Pons (tissue), 1 donor: ENCODE results near the gene STX17.

Source experiments
- DNase-seq: peaks from one replicate; pipeline ENCODE4 v3.0.0-alpha.2; 2016; ENCODE audit warnings: low spot score

The STX17 gene

DNA sequence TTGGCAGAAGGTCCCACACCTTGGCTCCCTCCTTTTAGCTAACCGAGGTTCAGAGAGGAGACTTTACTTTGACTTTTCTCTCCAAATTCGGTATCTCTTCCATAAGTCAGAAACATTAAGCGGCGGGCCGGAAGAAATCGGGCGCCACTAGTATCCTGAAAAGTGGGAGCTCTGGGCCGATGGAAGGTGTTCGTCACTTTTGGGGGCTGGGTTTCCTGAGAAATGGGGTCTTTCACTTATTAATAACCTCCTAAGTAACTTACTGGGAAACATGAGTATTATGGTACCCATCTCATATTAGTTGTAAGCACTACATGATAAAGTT lies 716 bp downstream of the STX17 start:
- no peak for DNase-seq

DNA sequence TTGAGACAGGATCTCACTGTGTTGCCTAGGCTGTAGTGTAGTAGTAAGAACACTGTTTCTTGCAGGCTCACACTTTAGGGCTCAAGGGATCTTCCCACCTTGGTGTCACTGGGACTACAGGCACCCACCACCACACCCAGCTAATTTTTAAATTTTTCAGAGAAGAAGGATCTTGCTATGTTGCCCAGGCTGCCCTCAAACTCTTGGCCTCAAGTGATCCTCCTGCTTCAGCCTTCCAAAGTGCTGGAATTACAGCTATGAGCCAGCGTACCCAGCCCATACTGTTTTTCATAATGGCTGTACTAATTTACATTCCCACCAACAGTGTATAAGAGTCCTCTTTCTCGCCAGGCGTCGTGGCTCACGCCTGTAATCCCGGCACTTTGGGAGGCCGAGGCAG lies 5.1 kb downstream of the STX17 start:
- DNase-seq: no peak

DNA sequence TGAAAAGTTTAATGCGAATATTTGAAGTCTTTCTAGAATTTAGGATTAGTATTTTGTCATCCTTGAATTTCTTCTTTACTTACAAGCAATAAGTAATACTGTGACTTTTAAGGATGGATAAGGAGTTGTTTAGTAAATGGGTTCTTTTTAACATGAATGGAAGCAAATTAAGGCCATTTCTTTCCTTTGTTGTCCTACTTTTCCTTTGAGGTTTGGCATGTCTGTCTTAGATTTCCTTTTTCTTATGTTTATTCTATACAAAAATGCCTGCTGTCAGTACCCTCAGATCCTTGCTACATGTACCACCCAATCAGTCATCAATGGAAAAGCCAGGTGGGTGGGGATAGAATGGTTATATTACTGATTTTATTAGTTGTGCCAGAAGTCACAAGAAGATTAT lies 10.2 kb downstream of the STX17 start:
- no peak for DNase-seq

- DNase-seq: no peak
Measured at GRCh38 chr9:99918134-99918533, 11.7 kb downstream of the STX17 start.

GRCh38 chr9:99919930-99920329 lies 13.5 kb downstream of the STX17 start:
- no peak for DNase-seq

DNA sequence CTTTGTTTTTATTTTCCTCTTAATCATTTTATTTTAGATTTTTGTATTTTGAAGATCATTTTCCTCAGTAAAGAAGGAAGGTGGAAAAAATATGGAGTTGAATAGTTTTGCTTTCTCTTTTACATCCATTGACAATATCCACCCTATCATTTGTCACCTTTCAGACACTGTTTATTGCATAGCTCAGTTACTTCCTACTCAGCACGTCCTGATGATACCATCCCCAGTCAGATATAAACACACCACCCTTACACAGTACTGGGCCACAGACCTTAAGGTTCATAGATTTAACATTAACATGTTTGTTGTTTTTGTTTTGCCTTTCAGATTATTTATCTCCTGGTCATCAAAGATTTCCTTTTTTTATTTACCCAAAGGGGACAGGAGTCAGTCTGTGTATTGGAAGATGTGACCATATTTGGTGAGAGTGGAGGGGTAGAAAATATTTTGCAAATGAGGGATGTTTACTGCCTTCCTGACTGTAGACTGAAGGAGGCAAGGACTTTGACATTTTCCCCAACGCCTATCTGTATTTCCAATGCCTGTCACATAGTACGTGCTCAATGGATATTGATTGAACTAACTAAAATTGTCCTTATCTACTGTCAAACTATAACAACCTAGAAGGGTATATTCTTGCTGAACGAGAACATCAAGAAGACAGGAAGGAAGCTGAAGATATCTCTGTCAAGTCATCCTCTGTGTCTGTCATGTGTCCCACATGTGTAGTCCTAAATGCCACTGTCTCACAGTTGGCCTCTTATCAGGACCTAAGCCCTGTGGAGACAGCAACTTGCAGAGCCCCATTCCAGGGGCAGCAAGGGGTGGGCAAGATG lies 15.6 kb downstream of the STX17 start:
- no peak for DNase-seq

- DNase-seq: no peak
Measured at GRCh38 chr9:99922711-99923030, 16.2 kb downstream of the STX17 start.

DNA sequence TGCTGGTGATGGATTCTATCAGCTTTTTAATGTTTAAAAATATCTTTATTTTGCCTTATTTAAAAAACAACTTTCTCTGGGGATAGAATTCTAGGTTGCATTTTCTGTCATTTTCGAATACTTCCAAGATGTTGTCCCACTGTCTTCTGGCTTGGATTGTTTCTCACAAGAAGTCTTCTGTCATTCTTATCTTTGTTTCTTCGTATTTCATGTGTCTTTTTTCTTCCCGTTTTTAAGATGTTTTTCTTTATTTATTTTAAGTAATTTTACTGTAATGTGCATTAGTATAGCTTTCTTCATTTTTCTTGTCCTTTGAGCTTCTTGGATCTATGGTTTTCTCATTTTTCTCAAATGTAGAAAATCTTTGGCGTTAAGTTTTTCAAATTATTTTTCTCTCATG lies 19.1 kb downstream of the STX17 start:
- no peak for DNase-seq

GRCh38 chr9:99929652-99930051 lies 23.2 kb downstream of the STX17 start:
- no peak for DNase-seq

DNA sequence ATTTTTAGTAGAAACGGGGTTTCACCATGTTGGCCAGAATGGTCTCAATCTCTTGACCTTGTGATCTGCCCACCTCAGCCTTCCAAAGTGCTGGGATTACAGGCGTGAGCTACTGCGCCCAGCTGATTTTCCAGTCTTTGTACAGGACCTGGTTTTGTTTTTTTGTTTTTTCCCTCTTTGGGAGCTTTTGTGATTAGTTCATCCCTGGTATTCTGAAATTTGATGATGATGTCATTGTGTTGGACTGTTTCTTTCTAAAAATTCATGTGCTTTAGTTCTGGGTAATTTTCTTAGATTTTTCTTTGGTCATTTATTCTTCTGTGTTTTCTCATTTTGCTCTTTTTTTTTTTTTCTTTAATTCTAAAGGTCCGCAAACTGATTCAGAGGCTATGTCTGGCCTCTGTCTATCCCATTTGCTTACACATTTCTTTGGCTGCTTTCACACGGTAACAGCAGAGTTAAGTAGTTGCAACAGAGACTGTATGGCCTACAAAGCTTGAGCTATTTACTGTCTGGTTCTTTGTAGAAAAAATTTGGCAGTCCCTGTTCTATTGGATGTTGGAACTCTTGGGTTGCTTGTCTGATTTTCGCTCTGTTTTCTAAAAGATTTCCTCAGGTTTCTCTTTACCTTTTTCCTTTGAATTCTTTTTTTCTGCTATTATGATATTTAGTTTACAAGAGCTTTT lies 24.8 kb downstream of the STX17 start:
- no peak for DNase-seq

DNA sequence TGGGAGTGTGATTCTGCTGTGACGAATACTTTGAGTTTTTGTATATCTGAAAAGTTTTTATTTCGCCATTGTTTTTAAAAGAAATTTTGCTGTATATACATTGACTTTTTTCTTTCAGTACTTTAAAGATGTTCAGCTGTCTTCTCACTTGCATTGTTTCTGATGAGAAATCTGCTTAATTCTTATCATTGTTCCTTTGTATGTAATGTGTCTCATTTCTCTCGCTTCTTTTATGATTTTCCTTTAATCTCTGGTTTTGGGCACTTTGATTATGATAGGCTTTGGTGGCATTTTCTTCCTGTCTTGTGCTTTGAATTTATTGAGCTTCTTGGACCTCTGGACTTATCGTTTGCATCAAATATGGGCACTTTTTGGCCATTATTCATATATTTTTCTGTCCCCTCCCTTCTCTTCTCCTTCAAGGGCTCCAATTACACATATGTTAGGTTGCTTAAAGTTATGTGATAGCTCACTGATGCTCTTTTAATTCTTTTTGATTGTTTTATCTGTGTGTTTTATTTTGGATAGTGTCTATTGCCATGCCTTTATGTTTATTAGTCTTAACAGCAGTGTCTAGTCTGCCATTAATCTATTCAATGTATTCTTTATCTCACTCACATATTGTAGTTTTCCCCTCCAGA lies 30.6 kb downstream of the STX17 start:
- no peak for DNase-seq

DNA sequence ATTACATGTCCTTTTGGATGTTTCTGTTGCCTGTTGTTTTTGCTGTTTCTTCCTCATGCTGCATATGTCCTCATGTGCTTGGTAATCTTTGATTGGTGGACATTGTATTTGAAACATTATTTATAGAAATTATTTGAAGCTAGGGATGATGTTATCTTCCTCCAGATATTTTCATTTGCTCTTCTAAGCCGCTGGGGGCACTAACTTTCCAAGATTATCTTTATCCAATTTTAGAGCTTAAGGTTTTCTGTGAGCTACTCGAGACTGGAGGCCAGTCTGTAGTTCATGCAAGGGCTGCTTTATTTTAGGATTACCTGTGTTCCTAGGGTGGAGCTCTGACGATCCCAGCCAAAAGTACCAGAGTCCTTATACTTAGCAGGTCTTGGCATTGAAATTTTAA lies 40.9 kb downstream of the STX17 start:
- no peak for DNase-seq

GRCh38 chr9:99948482-99948881 lies 42.0 kb downstream of the STX17 start:
- no peak for DNase-seq

DNA sequence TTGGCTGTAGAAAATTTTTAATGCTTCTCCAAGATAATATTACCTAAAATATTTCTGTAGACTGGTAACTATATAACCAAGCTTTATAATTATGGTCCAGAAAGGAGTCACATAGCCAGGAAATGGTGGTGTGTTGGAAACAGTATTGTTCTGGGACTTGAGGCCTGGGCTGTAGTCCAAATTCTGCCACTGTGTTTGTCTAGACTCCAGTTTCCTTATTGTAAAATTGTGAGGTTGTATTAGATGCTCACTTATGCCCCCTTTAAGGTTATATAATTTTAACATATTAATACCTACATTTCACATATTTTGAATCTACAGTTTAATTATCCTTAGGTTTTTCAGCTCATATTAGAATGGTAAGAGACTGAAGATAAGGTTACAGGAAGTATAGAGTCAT lies 42.4 kb downstream of the STX17 start:
- DNase-seq: no peak

DNA sequence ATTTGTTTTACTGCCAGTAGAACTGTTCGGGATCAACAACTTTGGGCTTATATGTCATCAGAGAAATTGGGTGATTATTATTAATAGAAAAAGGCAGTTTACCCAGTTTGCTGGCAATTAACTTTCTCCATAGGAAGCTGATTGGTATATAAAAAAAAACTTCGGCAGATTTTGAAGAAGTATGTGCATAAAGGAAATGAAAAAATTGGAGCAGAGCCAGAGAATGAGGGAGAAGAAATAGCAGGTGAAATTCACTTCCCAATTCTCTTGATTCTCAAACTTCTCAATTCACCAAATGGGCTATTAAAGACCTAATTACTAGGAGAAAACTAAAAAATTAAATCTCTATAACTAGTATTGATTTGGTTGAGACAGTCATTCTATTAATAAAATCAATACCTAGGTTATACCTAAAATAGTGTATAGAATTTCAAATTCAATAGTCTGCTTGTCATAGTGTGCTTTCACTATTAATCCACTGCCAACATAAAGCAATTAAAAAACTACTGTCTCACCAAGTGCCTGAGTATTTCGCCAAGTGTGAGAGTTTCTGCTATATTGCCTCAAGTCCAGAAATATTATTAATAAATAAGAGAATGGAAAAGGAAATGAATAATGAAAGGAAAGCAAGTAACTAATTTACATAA lies 47.5 kb downstream of the STX17 start:
- DNase-seq: no peak

DNA sequence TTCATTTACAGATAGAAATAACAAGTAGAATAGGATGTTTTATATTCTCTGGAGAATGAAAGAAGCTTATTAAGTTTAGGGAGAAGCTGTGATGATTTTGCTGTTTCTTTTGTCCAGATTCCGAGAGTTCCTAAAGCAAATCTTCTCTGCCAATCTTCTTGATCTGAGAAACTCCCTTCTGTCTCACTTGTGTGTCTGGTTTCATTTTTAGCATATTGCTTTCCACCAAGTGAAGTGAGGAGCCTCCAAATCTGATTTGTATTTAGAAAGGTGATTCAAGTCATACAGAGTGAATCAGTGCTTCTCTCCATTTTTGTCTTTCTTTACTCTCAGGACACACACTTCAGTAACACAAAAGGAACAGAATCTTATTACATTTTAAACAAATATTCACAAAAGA lies 48.4 kb downstream of the STX17 start:
- DNase-seq: no peak

DNA sequence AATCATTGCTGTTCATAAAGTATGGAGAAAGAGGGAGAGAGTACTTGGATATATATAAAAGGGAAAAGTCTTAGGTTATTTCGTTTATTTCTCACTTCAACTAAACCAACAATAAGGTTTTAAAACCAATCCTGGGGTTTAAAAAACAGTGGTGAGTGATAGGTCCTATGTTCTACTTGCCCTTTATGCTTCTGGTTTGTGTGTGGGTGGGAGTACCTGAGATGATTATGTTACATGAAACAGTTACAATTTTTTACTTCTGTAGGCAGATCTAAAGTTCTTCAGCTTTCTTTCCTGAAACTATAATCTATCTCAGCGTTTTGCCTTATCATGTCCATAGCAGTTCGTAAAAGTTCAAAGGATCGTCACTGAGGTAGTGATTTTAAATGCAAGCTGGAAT lies 49.2 kb downstream of the STX17 start:
- DNase-seq: no peak

DNA sequence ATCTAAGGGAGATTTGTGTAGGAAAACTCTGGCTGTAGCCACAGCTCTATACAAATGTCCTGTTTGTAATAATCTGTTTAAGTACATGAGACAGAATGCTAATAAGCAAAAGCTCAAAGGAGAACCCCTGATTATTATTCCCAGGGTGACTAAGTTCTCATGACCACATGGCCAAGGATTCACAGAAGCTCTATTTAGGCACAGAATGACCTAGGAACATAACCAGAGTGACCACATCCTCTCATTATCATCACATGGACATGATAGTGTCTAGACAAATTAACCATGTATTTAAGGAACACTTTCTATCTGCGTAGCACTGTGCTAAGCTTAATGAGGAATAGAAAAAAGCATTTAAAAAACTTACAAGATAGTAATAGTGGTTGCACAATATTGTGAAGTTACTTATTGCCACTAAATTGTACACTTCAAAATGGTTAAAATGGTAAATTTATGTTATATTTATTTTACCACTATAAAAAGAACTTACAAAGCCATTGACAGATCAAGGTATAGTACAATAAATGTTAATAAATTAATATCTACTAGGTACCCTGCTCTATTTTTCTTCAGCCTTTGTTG lies 56.3 kb downstream of the STX17 start:
- peak; percentile 50 for DNase-seq

DNA sequence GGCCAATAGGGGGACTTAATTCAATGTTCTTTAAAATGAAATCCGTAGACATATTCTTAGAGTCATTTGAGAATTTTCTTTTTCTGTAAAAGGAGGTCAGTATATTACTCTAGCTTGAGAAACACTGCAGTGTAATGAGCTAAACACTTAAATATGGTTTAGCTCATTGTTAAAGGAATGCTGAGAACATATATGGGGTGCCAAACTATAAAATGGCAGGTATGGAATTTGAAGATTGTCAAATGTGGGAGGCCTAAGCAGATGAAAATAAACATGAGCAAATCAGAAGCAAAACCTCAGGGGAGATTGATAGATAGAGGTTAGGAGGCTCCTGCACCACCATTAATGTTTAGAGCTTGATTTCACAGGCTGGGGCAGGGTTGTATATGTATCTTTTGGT lies 57.9 kb downstream of the STX17 start:
- no peak for DNase-seq

- DNase-seq: no peak
Measured at GRCh38 chr9:99966001-99966400, 59.5 kb downstream of the STX17 start.

DNA sequence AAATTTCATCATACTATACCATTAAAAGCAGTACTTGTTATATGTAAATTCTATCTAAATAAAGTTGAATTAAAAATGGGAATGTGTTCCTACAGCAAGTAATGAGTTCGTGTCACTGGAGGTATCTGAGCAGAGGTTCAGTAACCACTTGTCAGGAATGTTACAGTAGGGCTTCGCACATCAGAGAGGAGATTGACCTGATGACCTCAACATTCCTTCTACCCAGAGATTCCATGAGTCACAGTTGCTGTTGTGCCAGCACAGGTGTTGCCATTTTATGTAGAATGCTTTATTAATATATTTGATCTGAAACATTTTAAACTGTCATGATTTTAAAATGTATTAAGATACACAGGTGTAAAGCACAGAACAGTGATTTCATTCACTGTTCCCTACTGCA lies 60.3 kb downstream of the STX17 start:
- DNase-seq: no peak

DNA sequence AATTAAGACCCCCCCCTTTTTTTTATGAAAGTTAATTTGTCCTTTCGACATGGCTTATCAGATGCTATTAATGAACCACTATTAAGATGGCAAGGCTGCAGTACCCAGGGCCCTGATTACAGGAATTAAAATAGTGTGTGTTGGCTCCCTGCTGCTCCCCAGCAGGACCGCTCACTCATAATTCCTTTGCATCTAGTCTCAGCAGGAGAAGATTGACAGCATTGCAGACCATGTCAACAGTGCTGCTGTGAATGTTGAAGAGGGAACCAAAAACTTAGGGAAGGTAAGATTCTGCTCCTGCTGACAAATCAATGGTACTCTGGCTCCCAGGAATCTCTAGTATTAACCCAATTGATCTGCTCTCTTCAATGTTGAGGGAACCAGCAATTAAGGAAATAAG lies 61.0 kb downstream of the STX17 start:
- DNase-seq: no peak

GRCh38 chr9:99970481-99970880 lies 64.0 kb downstream of the STX17 start:
- no peak for DNase-seq
